AG04449 (cell line): Measurements from ENCODE around the gene RHEB.

Experiments
- CTCF ChIA-PET: fragments of 350-600 bp; formaldehyde crosslinking; extraction: SDS; loops from one replicate; lab custom pipeline; 2021; ENCODE audit warnings: antibody characterized with exemption; lab: Yijun Ruan, JAX
- POLR2A ChIA-PET: fragments of 400-600, 350-600 bp; formaldehyde crosslinking; extraction: SDS; loops from one replicate; lab custom pipeline; 2020; ENCODE audit warnings: antibody characterized with exemption, inconsistent platforms; lab: Yijun Ruan, JAX
- DNase-seq: peaks from one replicate; pipeline ENCODE4 v3.0.0-alpha.2; 2010; ENCODE audit warnings: low read depth, low spot score
- H3K4me3 ChIP-seq: 2 replicates; pipeline ENCODE4 v1.5.1; 2011; ENCODE audit warnings: low read depth, mild to moderate bottlenecking, control low read depth, low read length
- TF ChIP-seq, protein P1 (sequence below): IDR thresholded peaks from one replicate; pipeline ENCODE4 v1.5.1; 2011; ENCODE audit warnings: mild to moderate bottlenecking, moderate library complexity, low read length, control low read depth, inconsistent platforms; ENCODE audit not compliant: insufficient read depth; ENCODE audit errors: missing control alignments

The RHEB gene

DNA sequence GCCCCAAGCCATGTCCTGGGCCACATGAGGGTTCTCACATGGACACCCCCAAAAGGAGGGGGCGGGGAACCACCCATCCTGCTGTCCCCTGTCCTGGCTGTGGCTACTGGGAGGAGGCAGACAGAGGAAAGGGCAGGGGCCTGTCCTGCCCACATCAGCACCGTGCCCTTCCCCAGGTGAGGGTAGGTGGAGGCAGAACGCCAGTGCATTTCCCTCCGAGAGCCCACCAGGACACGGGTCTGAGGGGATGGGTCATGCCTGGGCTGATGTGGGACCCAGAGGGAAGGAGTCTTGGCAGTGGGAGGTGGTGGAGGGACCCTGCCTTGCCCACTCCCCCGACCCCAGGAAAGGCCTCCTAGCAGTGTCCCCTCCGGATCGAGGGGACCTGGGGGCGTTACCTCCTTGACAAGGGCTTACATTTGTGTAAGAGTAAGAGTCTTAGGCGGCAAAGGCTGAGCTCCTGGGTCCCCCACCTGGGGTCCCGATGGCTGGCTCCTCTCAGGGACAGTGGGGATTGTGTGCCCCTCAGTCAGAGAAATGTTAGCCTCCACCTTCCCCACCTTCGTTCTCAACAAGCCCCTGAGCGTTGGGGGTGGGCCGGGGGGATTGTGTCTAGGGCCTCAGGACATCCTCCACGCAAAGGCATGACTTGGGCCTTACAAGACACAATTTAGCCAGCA, 85.8 kb downstream of the RHEB start:
- DNase-seq: no peak
- POLR2A ChIA-PET: no interaction called here
- H3K4me3 ChIP-seq: no peak overlapping the region
- CTCF ChIA-PET: no interaction called here
- TF ChIP-seq, protein P1, sequence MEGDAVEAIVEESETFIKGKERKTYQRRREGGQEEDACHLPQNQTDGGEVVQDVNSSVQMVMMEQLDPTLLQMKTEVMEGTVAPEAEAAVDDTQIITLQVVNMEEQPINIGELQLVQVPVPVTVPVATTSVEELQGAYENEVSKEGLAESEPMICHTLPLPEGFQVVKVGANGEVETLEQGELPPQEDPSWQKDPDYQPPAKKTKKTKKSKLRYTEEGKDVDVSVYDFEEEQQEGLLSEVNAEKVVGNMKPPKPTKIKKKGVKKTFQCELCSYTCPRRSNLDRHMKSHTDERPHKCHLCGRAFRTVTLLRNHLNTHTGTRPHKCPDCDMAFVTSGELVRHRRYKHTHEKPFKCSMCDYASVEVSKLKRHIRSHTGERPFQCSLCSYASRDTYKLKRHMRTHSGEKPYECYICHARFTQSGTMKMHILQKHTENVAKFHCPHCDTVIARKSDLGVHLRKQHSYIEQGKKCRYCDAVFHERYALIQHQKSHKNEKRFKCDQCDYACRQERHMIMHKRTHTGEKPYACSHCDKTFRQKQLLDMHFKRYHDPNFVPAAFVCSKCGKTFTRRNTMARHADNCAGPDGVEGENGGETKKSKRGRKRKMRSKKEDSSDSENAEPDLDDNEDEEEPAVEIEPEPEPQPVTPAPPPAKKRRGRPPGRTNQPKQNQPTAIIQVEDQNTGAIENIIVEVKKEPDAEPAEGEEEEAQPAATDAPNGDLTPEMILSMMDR: no peak

DNA sequence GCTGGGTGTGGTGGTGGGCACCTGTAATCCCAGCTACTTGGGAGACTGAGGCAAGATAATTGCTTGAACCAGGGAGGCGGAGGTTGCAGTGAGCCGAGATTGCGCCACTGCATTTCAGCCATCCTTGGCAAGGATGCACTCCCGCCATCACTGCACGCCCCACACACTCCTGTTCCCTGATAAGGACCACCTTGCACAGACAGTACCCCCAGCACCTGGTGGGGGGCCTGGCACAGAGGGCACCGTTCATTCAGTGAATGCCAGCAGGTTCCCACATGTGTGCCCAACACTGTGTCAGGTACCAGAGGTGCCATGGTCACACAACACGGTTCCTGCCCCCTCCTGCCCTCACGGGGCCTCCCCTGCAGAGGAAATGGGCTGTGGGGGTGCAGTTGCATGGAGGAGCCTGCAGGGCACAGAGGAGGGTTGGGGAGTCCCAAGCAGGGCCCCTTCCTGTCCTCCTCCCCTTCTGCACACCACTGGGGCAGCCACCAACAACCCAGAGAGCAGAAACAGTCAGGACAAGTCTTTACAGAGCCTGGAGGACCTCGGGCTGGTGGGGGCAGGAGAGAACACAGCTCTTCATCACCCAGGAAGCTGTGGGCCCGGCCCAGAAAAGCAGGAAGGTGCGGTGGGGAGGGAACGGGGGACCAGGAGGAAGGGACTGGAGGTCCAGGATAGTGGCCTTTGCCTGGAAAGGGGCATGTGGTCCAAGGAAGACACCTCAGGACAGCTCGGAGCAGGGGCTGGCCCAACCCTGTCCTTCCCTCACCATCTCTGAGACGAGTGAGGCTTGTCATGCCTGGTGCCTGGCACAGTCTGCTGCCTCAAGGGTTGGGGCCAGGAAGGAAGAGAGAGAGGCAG, 86.8 kb downstream of the RHEB start:
- no peak overlapping the region for H3K4me3 ChIP-seq
- DNase-seq: no peak
- CTCF ChIA-PET: no interaction called here
- POLR2A ChIA-PET: no interaction called here
- TF ChIP-seq, protein P1: peak; percentile 16

DNA sequence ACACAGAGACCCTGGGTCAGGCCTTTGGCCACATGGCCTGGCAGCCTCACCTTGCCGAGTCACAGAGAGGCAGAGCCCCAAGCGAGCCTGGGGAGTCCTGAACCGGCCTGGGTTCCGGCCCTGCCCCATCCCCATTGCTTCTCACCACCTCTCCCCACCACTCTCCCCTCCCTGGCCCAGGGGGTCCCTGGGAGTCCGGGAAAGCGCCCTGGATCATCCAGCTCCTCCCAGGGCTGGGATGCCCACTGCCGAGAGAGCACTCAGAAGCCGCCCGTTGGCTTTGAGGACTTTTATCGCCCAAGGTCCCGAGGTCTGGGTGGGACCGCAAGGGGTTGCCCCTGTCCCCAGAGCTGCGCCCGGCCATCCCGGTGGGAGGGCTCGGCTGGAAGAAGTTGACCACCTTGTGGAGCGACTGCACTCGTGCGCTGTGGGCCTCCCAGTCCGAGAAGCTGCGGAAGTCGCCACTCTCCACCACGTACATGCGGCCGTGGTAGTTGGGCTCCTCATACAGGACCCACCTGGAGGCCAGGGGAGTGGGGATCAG, 87.9 kb downstream of the RHEB start:
- CTCF ChIA-PET: no interaction called here
- DNase-seq: no peak
- TF ChIP-seq, protein P1: no peak
- no peak overlapping the region for H3K4me3 ChIP-seq
- POLR2A ChIA-PET: no interaction called here

DNA sequence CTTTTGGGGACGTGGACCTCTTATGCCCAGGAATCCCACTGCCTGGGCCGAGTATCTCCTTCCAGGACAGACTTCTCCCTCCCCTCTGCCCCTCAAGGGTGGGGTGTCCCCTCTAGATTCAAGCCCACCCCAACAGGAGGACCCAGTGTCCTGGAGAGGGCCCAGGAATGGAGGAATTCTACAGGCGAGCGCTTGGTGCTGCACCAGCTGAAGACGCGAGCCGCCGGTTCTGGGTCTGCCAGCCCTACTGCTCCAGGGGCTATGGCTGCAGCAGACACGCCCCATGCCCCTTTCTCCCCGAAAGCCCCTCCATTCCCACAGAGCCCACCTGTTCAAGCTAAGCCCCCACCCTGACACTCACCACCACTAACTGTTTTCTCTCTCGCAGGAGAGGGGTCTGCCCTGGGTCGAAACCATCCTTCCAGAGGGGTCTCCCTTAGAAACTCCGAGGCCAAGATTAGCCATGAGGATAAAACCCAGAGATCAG, 88.4 kb downstream of the RHEB start:
- TF ChIP-seq, protein P1: no peak
- CTCF ChIA-PET: no interaction called here
- no peak for DNase-seq
- H3K4me3 ChIP-seq: no peak overlapping the region
- POLR2A ChIA-PET: no interaction called here

DNA sequence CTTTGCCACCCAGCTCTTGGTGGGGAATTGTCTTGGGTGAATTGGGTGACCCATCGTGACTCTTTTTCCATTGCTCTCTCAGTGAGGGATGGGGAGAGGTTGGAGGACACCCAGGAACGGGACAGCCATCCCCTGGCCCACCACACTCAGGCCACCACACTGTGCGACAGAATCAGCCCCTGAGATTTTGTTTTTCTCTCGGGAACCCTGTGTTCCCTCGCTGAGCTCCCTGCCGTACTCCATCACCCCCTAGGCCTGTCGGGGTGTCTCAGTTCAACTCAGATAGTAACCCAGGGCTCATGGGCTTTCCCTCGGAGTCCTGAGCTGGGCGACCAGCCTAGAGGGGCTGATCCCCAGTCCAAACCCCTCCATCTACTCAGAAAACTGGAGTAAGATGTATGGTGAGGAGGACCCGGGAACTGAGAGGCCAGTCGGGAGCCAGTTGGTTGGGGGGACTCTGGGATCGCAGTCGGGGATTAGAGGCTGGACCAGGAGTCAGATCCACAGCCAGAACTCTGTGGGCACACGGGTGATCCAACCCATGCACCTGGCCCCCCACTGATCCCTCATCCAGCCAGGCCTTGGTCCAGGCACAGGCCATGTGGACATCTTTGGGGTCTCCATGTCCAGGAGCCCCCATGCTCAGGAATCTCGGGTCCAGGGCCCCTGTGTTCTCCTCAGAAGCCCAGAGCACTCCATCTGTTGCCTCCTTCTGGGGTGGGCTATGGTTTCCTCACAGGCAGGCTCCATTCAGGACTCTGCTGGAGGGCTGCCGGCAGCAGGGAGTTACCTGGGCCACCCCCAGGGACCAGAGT, 89.1 kb downstream of the RHEB start:
- POLR2A ChIA-PET: no interaction called here

More for the DNA sequence above, 89.1 kb downstream of the RHEB start:
- TF ChIP-seq, protein P1: no peak
- DNase-seq: no peak
- H3K4me3 ChIP-seq: no peak overlapping the region
- CTCF ChIA-PET: interaction anchor here (2.8 kb wide), 1 partner anchor 18 kb away, joined by 16 read pairs; no protein-coding TSS in a partner anchor
